Measurements from ENCODE around the gene MAPK14. TPM values are rescaled to one million over a fixed set of nuclear protein-coding genes. Genes with fewer than 3 reads are reported as not detected.

Gene MAPK14
- total and polyA plus RNA-seq, 10 of the 15 experiments (the other 5 are each of a cell fraction or from before 2014, with no cell fraction given): 12.5 to 59.5 (median 43.0) TPM

GRCh38 chr6:36120018-36120417 is 92.4 kb downstream of the MAPK14 start:
- ChIA-PET SMC1A (ENCODE audit: uncharacterized antibody, unreplicated experiment) (interaction anchor here (0.5 to 7.8 kb wide), 7 partner anchors 11 to 239 kb away, joined by 3 to 75 read pairs (median 8); partner anchors contain the start of genes MAPK13 and MAPK14), CTCF (interaction anchor here (0.5 to 2.6 kb wide), 5 partner anchors 16 to 92 kb away, joined by 3 to 38 read pairs (median 4); partner anchors contain the start of gene MAPK14), POLR2A (interaction anchor here (0.9 to 3.4 kb wide), 4 partner anchors 11 to 92 kb away, joined by 3 to 21 read pairs (median 8); partner anchors contain the start of genes MAPK13 and MAPK14), RAD21 (ENCODE audit: unreplicated experiment) (interaction anchor here (1.0 to 3.1 kb wide), 5 partner anchors 24 to 240 kb away, joined by 3 to 35 read pairs (median 8); partner anchors contain the start of gene MAPK14)
- no peak for DNase-seq (ENCODE audit: low read depth, low spot score)
- H3K9me3 ChIP-seq (replicated peaks; ENCODE audit: control insufficient read depth, insufficient read depth, low read length): no peaks in the 10 kb centered on the region
- H3K36me3 ChIP-seq (ENCODE audit: control insufficient read depth in 2 of 2, insufficient read depth in 2 of 2, low read length in 1 of 2): no peaks in the 10 kb centered on the region; a peak in 1 of 4 replicates
- no peaks in the 10 kb centered on the region for H4K20me1 ChIP-seq (ENCODE audit: control insufficient read depth, insufficient read depth)
- H3K27me3 ChIP-seq (replicated peaks in 1 of 2; ENCODE audit: control insufficient read depth in 2 of 2, insufficient read depth in 2 of 2, low read length in 1 of 2): no peaks in the 10 kb centered on the region
- H3K27ac ChIP-seq (ENCODE audit: control insufficient read depth, insufficient read depth): peak overlapping the region; percentile 74; the same call in 1 of the 2 replicates
- no peak overlapping the region for H3K4me2 ChIP-seq (ENCODE audit: control insufficient read depth, insufficient read depth)
- BruUV-seq (replicated peaks): no TSS peak
- no peak for ATAC-seq
- H3K4me3 ChIP-seq: no peak overlapping the region
- intact Hi-C loops (cut with micrococcal nuclease; ENCODE audit: unreplicated experiment): loop anchor here (10.0 kb wide), 1 partner anchor 185 kb away; no protein-coding TSS in a partner anchor
- peaks cover 37% of the 10 kb centered on the region for H3K4me1 ChIP-seq (ENCODE audit: control insufficient read depth, insufficient read depth, low read length)
- H3K79me2 ChIP-seq (ENCODE audit: control insufficient read depth, insufficient read depth, low read length): no peaks in the 10 kb centered on the region
- TF ChIP-seq CEBPB (IDR thresholded peaks at IDR 0.05; ENCODE audit: borderline replicate concordance in 1 of 2, low read depth in 2 of 2, low read length in 2 of 2) (no peak), TARDBP (IDR thresholded peaks at IDR 0.05; ENCODE audit: borderline replicate concordance) (no peak), PRDM15 (CRISPR knock-in tag; IDR thresholded peaks at IDR 0.05) (no peak), MYC (IDR thresholded peaks at IDR 0.05; ENCODE audit: insufficient read depth, insufficient read length, insufficient replicate concordance, low read length, severe bottlenecking) (no peak)
- FAIRE-seq: no peak
- H2AFZ ChIP-seq (ENCODE audit: control insufficient read depth, low read depth, low read length): no peak overlapping the region
- H3K9ac ChIP-seq (ENCODE audit: control insufficient read depth, insufficient read depth, low read length): no peak overlapping the region
- 61% methylated on average over 6 of the region's 6 CpGs for WGBS (ENCODE audit: insufficient coverage, insufficient replicate concordance, low lambda C conversion rate, missing lambda C conversion rate)
- in situ Hi-C loops (cut with MboI): loop anchor here (5.0 kb wide), 1 partner anchor 237 kb away; no protein-coding TSS in a partner anchor
